Tibial nerve (tissue), 4 donors: ENCODE measurements around the gene RUSC2.

Source experiments
- EP300 ChIP-seq, 2 donors: sonication (generic); formaldehyde crosslinking; IDR thresholded peaks; one replicate each; pipeline ENCODE4 v1.6.1; 2017; ENCODE audit warnings: antibody characterized with exemption in 2 of 2, mild to moderate bottlenecking in 1 of 2
- POLR2A ChIP-seq, 2 donors: fragments of 450-650 bp; IDR thresholded peaks; one replicate each; pipeline ENCODE4 v1.6.1; 2017; ENCODE audit warnings: antibody characterized with exemption in 2 of 2, mild to moderate bottlenecking in 2 of 2, moderate library complexity in 2 of 2
- TF ChIP-seq, protein P1 (sequence below), 5 experiments: fragments of 200-600 bp in 3 of 5; fragments of 450-650 bp in 2 of 5; sonication (generic) in 3 of 5; IDR thresholded peaks; one replicate each; pipeline ENCODE4 v1.5.1; 2016 to 2019; ENCODE audit warnings: antibody characterized with exemption in 5 of 5, mild to moderate bottlenecking in 3 of 5, moderate library complexity in 2 of 5

GRCh38 chr9:35499701-35500030 lies 9.8 kb downstream of the RUSC2 start:
- TF ChIP-seq, protein P1, sequence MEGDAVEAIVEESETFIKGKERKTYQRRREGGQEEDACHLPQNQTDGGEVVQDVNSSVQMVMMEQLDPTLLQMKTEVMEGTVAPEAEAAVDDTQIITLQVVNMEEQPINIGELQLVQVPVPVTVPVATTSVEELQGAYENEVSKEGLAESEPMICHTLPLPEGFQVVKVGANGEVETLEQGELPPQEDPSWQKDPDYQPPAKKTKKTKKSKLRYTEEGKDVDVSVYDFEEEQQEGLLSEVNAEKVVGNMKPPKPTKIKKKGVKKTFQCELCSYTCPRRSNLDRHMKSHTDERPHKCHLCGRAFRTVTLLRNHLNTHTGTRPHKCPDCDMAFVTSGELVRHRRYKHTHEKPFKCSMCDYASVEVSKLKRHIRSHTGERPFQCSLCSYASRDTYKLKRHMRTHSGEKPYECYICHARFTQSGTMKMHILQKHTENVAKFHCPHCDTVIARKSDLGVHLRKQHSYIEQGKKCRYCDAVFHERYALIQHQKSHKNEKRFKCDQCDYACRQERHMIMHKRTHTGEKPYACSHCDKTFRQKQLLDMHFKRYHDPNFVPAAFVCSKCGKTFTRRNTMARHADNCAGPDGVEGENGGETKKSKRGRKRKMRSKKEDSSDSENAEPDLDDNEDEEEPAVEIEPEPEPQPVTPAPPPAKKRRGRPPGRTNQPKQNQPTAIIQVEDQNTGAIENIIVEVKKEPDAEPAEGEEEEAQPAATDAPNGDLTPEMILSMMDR (IDR thresholded peaks at IDR 0.05), result no peak
- TF ChIP-seq POLR2A (IDR thresholded peaks at IDR 0.05), result no peak
- no peak for TF ChIP-seq EP300 (IDR thresholded peaks at IDR 0.05)
